ENCODE measurements around the gene SMIM27. TPM values are rescaled to one million over a fixed set of nuclear protein-coding genes. Genes with fewer than 3 reads are reported as not detected.
"Not testable (repeated sequence)": the region's sequence is repeated elsewhere in the genome, so short reads cannot be mapped to it uniquely, and the experiment has no call there.

Gene SMIM27
- total RNA-seq, 1 experiment from 2014 or later, result 6.5 TPM

DNA sequence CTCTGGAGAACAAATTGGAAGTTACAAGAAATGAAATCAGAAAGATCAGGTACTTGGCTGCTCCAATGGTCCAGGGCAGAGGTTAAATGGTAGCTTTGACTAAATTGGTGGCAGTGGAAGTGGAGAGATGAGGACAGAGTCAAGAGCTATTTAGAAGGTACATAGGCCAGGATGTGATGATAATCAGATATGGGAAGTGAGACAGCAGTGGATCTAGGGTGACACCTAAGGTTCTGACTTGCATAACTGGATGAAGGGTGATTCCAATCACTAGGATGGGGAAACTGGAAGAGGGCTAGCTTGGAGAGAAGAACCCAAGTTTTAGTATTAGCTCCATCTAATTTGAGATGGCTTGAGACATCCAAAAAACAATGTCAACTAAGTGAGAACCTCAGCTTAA, 44.8 kb downstream of the SMIM27 start:
- DNase-seq (ENCODE audit: low read depth), result no peak

DNA sequence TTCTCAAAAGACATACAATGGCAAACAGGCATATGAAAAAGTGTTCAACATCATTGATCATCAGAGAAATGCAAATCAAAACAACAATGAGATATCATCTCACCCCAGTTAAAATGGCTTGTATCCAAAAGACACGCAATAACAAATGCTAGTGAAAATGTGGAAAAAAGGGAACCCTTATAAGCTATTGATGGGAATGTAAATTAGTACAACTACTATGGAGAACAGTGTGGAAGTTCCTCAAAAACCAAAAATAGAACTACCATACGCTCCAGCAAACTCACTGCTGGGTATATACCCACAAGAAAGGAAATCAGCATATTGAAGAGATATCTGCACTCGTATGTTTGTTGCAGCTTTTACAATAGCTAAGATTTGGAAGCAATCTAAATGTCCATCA, 46.9 kb downstream of the SMIM27 start:
- DNase-seq (ENCODE audit: low read depth), result not testable (repeated sequence)

Other genes with a start within 250 kb of the SMIM27 start
- gene ACO1, start 167.7 kb upstream of the SMIM27 start, total RNA-seq (2014; rRNA removed; shearing (Covaris generic)), result 22.1 and 40.5 TPM in 2 replicates
- gene RIGI, start 26.1 kb upstream of the SMIM27 start, total RNA-seq (2014; rRNA removed; shearing (Covaris generic)), result 93.4 and 142 TPM in 2 replicates
- 27.3 and 33.7 TPM in 2 replicates for gene TOPORS, start 259 bp downstream of the SMIM27 start, total RNA-seq (2014; rRNA removed; shearing (Covaris generic))
- 161 and 179 TPM in 2 replicates for gene NDUFB6, start 20.8 kb downstream of the SMIM27 start, total RNA-seq (2014; rRNA removed; shearing (Covaris generic))
- 0.02 TPM in 2 replicates for gene TAF1L, start 83.3 kb downstream of the SMIM27 start, total RNA-seq (2014; rRNA removed; shearing (Covaris generic))
- gene TMEM215, start 231.2 kb downstream of the SMIM27 start, total RNA-seq (2014; rRNA removed; shearing (Covaris generic)), result not detected in 2 replicates

Data from M059J (cell line).